ENCODE data around the gene ABCF2. TPM values are rescaled to one million over a fixed set of nuclear protein-coding genes. Genes with fewer than 3 reads are reported as not detected.

Gene ABCF2
- total RNA-seq, 1 experiment from 2014 or later: 55.5 TPM

DNA sequence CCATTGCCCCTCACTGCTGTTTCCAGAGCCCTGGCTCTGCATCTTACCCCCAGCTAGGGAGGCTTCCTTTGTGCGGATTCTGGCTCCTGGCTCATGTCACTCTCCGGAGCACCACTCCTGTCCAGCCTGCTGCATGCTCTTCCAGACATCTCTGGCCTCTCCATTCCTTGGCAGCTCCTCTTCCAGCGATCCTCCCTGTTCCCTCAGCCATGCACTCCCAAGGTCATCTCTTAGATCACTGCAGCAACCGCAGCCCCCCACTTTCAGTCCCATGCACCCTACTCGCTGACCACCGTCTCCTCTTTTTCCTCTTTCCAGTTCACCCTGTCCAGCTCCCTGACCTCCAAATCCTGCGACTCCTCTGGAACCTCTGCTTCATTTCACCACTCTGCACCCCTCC, 28.4 kb upstream of the ABCF2 start:
- CTCF ChIA-PET: no interaction called here
- Histone ChIP-seq H3K4me1 (ENCODE audit: insufficient read depth, low read length) (no peaks in the 10 kb centered on the region), H3K4me2 (ENCODE audit: low read length) (no peak overlapping the region), H3K9me2 (replicated peaks; ENCODE audit: low read length) (no peaks in the 10 kb centered on the region), H3F3A (ENCODE audit: low read length, unreplicated experiment) (no peaks in the 10 kb centered on the region), H3K9me3 (ENCODE audit: low read length) (no peaks in the 10 kb centered on the region), H3K9ac (ENCODE audit: low read length) (no peak overlapping the region), H4K20me1 (ENCODE audit: low read length) (no peaks in the 10 kb centered on the region), H3K27me3 (ENCODE audit: low read length) (0 out of 2 replicates have a peak, but pooled peaks cover 10% of the 10 kb centered on the region), H3K79me2 (ENCODE audit: low read length) (no peaks in the 10 kb centered on the region), H2AFZ (ENCODE audit: low read length) (no peak overlapping the region), H3K4me3 (ENCODE audit: low read length) (no peak overlapping the region), H3K36me3 (ENCODE audit: low read depth, low read length) (no peaks in the 10 kb centered on the region), H3K27ac (ENCODE audit: low read length) (no peak overlapping the region)
- ATAC-seq (no peak), DNase-seq (no peak)
- intact Hi-C loops (cut with micrococcal nuclease): no loop called here
- BruUV-seq (replicated peaks): no TSS peak
- TF ChIP-seq EZH2 (IDR thresholded peaks at IDR 0.05; ENCODE audit: low read length, unreplicated experiment) (no peak), EZH2phosphoT487 (IDR thresholded peaks at IDR 0.05; ENCODE audit: borderline replicate concordance, low read length) (no peak)
- TF ChIP-seq, protein P1, sequence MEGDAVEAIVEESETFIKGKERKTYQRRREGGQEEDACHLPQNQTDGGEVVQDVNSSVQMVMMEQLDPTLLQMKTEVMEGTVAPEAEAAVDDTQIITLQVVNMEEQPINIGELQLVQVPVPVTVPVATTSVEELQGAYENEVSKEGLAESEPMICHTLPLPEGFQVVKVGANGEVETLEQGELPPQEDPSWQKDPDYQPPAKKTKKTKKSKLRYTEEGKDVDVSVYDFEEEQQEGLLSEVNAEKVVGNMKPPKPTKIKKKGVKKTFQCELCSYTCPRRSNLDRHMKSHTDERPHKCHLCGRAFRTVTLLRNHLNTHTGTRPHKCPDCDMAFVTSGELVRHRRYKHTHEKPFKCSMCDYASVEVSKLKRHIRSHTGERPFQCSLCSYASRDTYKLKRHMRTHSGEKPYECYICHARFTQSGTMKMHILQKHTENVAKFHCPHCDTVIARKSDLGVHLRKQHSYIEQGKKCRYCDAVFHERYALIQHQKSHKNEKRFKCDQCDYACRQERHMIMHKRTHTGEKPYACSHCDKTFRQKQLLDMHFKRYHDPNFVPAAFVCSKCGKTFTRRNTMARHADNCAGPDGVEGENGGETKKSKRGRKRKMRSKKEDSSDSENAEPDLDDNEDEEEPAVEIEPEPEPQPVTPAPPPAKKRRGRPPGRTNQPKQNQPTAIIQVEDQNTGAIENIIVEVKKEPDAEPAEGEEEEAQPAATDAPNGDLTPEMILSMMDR (conservative IDR thresholded peaks at IDR 0.05; ENCODE audit: low read depth, low read length): no peak
- POLR2A ChIA-PET (ENCODE audit: unreplicated experiment): no interaction called here

DNA sequence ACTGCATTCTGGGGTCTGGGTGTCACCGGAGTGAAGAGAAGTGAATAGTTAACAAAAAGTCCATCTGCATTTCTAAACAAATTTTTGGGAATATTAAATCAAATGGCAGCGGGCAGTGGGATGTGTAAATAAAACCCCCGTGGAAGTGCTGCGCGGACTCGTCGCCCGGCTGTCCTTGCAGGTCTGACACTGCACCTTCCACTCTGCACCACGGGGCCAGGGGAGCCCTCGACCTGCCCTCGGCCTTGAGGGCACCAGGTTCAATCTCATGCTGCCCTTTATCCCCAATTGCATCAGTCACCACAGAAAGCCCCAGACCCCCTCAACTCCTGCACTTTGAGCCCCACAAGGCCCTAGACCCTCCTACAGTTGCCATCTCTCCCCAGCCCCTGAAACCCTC, 27.8 kb upstream of the ABCF2 start:
- H3K9ac ChIP-seq (ENCODE audit: low read length): no peak overlapping the region
- POLR2A ChIA-PET (ENCODE audit: unreplicated experiment): no interaction called here
- intact Hi-C loops (cut with micrococcal nuclease): no loop called here
- 0 out of 2 replicates have a peak, but pooled peaks cover 4% of the 10 kb centered on the region for H3K27me3 ChIP-seq (ENCODE audit: low read length)
- BruUV-seq (replicated peaks): no TSS peak
- no peaks in the 10 kb centered on the region for H3K4me1 ChIP-seq (ENCODE audit: insufficient read depth, low read length)
- H3K79me2 ChIP-seq (ENCODE audit: low read length): no peaks in the 10 kb centered on the region
- H3K36me3 ChIP-seq (ENCODE audit: low read depth, low read length): no peaks in the 10 kb centered on the region
- H3K9me3 ChIP-seq (ENCODE audit: low read length): no peaks in the 10 kb centered on the region
- no peak for ATAC-seq
- no peak overlapping the region for H2AFZ ChIP-seq (ENCODE audit: low read length)
- no peak overlapping the region for H3K4me3 ChIP-seq (ENCODE audit: low read length)
- no peaks in the 10 kb centered on the region for H4K20me1 ChIP-seq (ENCODE audit: low read length)
- TF ChIP-seq EZH2 (IDR thresholded peaks at IDR 0.05; ENCODE audit: low read length, unreplicated experiment) (no peak), EZH2phosphoT487 (IDR thresholded peaks at IDR 0.05; ENCODE audit: borderline replicate concordance, low read length) (no peak)
- TF ChIP-seq, protein P1 (conservative IDR thresholded peaks at IDR 0.05; ENCODE audit: low read depth, low read length): no peak
- CTCF ChIA-PET: no interaction called here
- no peak overlapping the region for H3K27ac ChIP-seq (ENCODE audit: low read length)
- H3K9me2 ChIP-seq (replicated peaks; ENCODE audit: low read length): no peaks in the 10 kb centered on the region
- no peak for DNase-seq
- no peaks in the 10 kb centered on the region for H3F3A ChIP-seq (ENCODE audit: low read length, unreplicated experiment)
- no peak overlapping the region for H3K4me2 ChIP-seq (ENCODE audit: low read length)

DNA sequence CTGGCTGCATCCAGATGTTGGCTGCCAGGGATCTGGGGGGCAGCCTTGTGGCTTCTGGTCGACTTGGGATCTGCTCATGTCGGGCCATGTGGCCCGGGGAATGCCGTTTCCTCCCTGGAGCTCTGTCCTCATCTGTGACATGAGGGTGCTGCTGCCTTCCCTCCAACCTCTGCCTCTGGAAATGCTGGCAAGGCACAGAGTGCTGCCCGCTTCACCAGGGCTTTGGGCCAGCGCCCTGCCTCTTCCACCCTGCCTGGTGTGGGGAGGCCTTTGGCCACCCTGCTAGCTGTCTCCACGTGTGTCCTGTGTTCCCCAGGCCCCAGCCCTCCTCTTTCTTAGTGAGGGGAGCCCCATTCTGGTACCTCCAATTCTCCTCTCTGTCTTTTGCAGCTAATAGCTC, 27.3 kb upstream of the ABCF2 start:
- H3K4me1 ChIP-seq (ENCODE audit: insufficient read depth, low read length): no peaks in the 10 kb centered on the region; the same call in none of the 2 replicates
- H3K36me3 ChIP-seq (ENCODE audit: low read depth, low read length): no peaks in the 10 kb centered on the region
- H3K79me2 ChIP-seq (ENCODE audit: low read length): no peaks in the 10 kb centered on the region
- H3K9ac ChIP-seq (ENCODE audit: low read length): no peak overlapping the region
- no peak overlapping the region for H2AFZ ChIP-seq (ENCODE audit: low read length)
- BruUV-seq (replicated peaks): no TSS peak
- H4K20me1 ChIP-seq (ENCODE audit: low read length): no peaks in the 10 kb centered on the region
- ChIA-PET POLR2A (ENCODE audit: unreplicated experiment) (no interaction called here), CTCF (no interaction called here)
- H3K9me3 ChIP-seq (ENCODE audit: low read length): no peaks in the 10 kb centered on the region
- DNase-seq: no peak
- no peak for ATAC-seq
- intact Hi-C loops (cut with micrococcal nuclease): no loop called here
- TF ChIP-seq EZH2phosphoT487 (IDR thresholded peaks at IDR 0.05; ENCODE audit: borderline replicate concordance, low read length) (no peak), EZH2 (IDR thresholded peaks at IDR 0.05; ENCODE audit: low read length, unreplicated experiment) (no peak)
- TF ChIP-seq, protein P1 (conservative IDR thresholded peaks at IDR 0.05; ENCODE audit: low read depth, low read length): no peak
- H3K9me2 ChIP-seq (replicated peaks; ENCODE audit: low read length): no peaks in the 10 kb centered on the region
- H3K27ac ChIP-seq (ENCODE audit: low read length): no peak overlapping the region
- no peaks in the 10 kb centered on the region for H3F3A ChIP-seq (ENCODE audit: low read length, unreplicated experiment)
- H3K4me3 ChIP-seq (ENCODE audit: low read length): no peak overlapping the region
- no peak overlapping the region for H3K4me2 ChIP-seq (ENCODE audit: low read length)
- H3K27me3 ChIP-seq (ENCODE audit: low read length): 0 out of 2 replicates have a peak, but pooled peaks cover 3% of the 10 kb centered on the region

All from PC-3 (cell line).